ENCODE results near the gene PROZ.

PROZ gene

GRCh38 chr13:113139577-113139976, 18.9 kb upstream of the PROZ start:
- DNase-seq, result no peak

- no peak for DNase-seq
Measured at GRCh38 chr13:113140677-113141600, 17.5 kb upstream of the PROZ start.

GRCh38 chr13:113141601-113141970, 16.9 kb upstream of the PROZ start:
- DNase-seq, result no peak

GRCh38 chr13:113142876-113143275, 15.6 kb upstream of the PROZ start:
- no peak for DNase-seq

GRCh38 chr13:113143466-113144254, 14.8 kb upstream of the PROZ start:
- no peak for DNase-seq

GRCh38 chr13:113144255-113144629, 14.2 kb upstream of the PROZ start:
- DNase-seq, result no peak

GRCh38 chr13:113145496-113145895, 13.0 kb upstream of the PROZ start:
- no peak for DNase-seq

GRCh38 chr13:113145911-113146598, 12.4 kb upstream of the PROZ start:
- DNase-seq, result no peak

- DNase-seq, result no peak
Measured at GRCh38 chr13:113146750-113147149, 11.7 kb upstream of the PROZ start.

- DNase-seq, result no peak
Measured at GRCh38 chr13:113147206-113147605, 11.2 kb upstream of the PROZ start.

GRCh38 chr13:113148407-113148806, 10.0 kb upstream of the PROZ start:
- no peak for DNase-seq

- DNase-seq, result no peak
Measured at GRCh38 chr13:113148940-113149503, 9.4 kb upstream of the PROZ start.

GRCh38 chr13:113149711-113150549, 8.5 kb upstream of the PROZ start:
- DNase-seq, result no peak

- DNase-seq, result no peak
Measured at GRCh38 chr13:113150550-113151365, 7.7 kb upstream of the PROZ start.

GRCh38 chr13:113151745-113152690, 6.4 kb upstream of the PROZ start:
- DNase-seq, result peak in 8 of 58 donors; percentile 10 to 48 (median 21)

- no peak for DNase-seq
Measured at GRCh38 chr13:113152691-113152983, 5.8 kb upstream of the PROZ start.

- peak in 20 of 58 donors; percentile 27 to 67 (median 48) for DNase-seq
Measured at GRCh38 chr13:113152984-113153809, 5.3 kb upstream of the PROZ start.
